Measurements from ENCODE around the gene OR2Z1.

The OR2Z1 gene

GRCh38 chr19:8695501-8695900, 25.9 kb upstream of the OR2Z1 start:
- no peak for TF ChIP-seq CTCF (conservative IDR thresholded peaks at IDR 0.05; ENCODE audit: low read depth)
- ChIA-PET POLR2A (ENCODE audit: low non-redundant PET) (no interaction called here), CTCF (no interaction called here)
- DNase-seq (ENCODE audit: low spot score), result no peak
- no peak overlapping the region for H3K27ac ChIP-seq

- CTCF ChIA-PET, result no interaction called here
Observed at GRCh38 chr19:8695911-8696310, 25.5 kb upstream of the OR2Z1 start.

GRCh38 chr19:8696993-8697392, 24.4 kb upstream of the OR2Z1 start:
- no peak for TF ChIP-seq CTCF (conservative IDR thresholded peaks at IDR 0.05; ENCODE audit: low read depth)
- CTCF ChIA-PET, result no interaction called here
- POLR2A ChIA-PET (ENCODE audit: low non-redundant PET), result no interaction called here

More at GRCh38 chr19:8695911-8696310, 25.5 kb upstream of the OR2Z1 start:
- POLR2A ChIA-PET (ENCODE audit: low non-redundant PET), result no interaction called here
- DNase-seq (ENCODE audit: low spot score), result no peak
- no peak for TF ChIP-seq CTCF (conservative IDR thresholded peaks at IDR 0.05; ENCODE audit: low read depth)
- no peak overlapping the region for H3K27ac ChIP-seq

GRCh38 chr19:8697671-8698432, 23.6 kb upstream of the OR2Z1 start:
- CTCF ChIA-PET, result no interaction called here
- no peak for TF ChIP-seq CTCF (conservative IDR thresholded peaks at IDR 0.05; ENCODE audit: low read depth)
- no peak overlapping the region for H3K27ac ChIP-seq
- DNase-seq (ENCODE audit: low spot score), result no peak
- POLR2A ChIA-PET (ENCODE audit: low non-redundant PET), result no interaction called here

More at GRCh38 chr19:8696993-8697392, 24.4 kb upstream of the OR2Z1 start:
- no peak overlapping the region for H3K27ac ChIP-seq
- no peak for DNase-seq (ENCODE audit: low spot score)

- no peak for TF ChIP-seq CTCF (conservative IDR thresholded peaks at IDR 0.05; ENCODE audit: low read depth)
- CTCF ChIA-PET, result no interaction called here
- DNase-seq (ENCODE audit: low spot score), result no peak
- H3K27ac ChIP-seq, result no peak within 1 kb of the TSS
- POLR2A ChIA-PET (ENCODE audit: low non-redundant PET), result no interaction called here
Observed at GRCh38 chr19:8698433-8699063, 22.9 kb upstream of the OR2Z1 start, which contains the start of gene ACTL9. ACTL9 (minus strand) TSS chr19:8698795; CDS start chr19:8698701, 94 bp downstream.

GRCh38 chr19:8699908-8700307, 21.5 kb upstream of the OR2Z1 start:
- TF ChIP-seq CTCF (conservative IDR thresholded peaks at IDR 0.05; ENCODE audit: low read depth), result no peak
- no peak overlapping the region for H3K27ac ChIP-seq
- CTCF ChIA-PET, result no interaction called here
- POLR2A ChIA-PET (ENCODE audit: low non-redundant PET), result no interaction called here
- DNase-seq (ENCODE audit: low spot score), result no peak

All from RWPE1 (cell line).